PC-9 (cell line): ENCODE results near the gene ZNF652.

Experiments
- CTCF ChIP-seq: fragments of 200-600 bp; sonication (generic); conservative IDR thresholded peaks from 2 replicates; pipeline ENCODE4 v1.6.1; 2017; ENCODE audit warnings: mixed run types, antibody characterized with exemption, mild to moderate bottlenecking, moderate library complexity
- EZH2 ChIP-seq: fragments of 200-600 bp; sonication (generic); IDR thresholded peaks from 2 replicates; pipeline ENCODE4 v1.8.0; 2017; ENCODE audit warnings: antibody characterized with exemption, low read depth

GRCh38 chr17:49297141-49297540 is 64.9 kb downstream of the ZNF652 start:
- TF ChIP-seq CTCF (no peak), EZH2 (no peak)
